ENCODE measurements around the gene MAML2. TPM values are rescaled to one million over a fixed set of nuclear protein-coding genes. Genes with fewer than 3 reads are reported as not detected.

MAML2 gene
- total RNA-seq, 1 donor from 2014 or later = 4.4 TPM

- peak; percentile 31 to 61 for DNase-seq (ENCODE audit: low read depth in 2 of 2)
Measured at GRCh38 chr11:96105197-96105895, 237.6 kb downstream of the MAML2 start.

- no peak for DNase-seq (ENCODE audit: low read depth in 2 of 2)
Measured at GRCh38 chr11:96104496-96104895, 238.5 kb downstream of the MAML2 start.

- DNase-seq (ENCODE audit: low read depth in 2 of 2) = peak in 1 of 2 donors; percentile 35
Measured at GRCh38 chr11:96103721-96104120, 239.3 kb downstream of the MAML2 start.

GRCh38 chr11:96103102-96103501 is 239.9 kb downstream of the MAML2 start:
- DNase-seq (ENCODE audit: low read depth in 2 of 2) = peak in 1 of 2 donors; percentile 37

- DNase-seq (ENCODE audit: low read depth in 2 of 2) = peak in 1 of 2 donors; percentile 53
Measured at GRCh38 chr11:96102664-96103078, 240.3 kb downstream of the MAML2 start.

GRCh38 chr11:96101146-96101545 is 241.8 kb downstream of the MAML2 start:
- DNase-seq (ENCODE audit: low read depth in 2 of 2) = no peak

GRCh38 chr11:96098511-96099241 is 244.3 kb downstream of the MAML2 start:
- DNase-seq (ENCODE audit: low read depth in 2 of 2) = no peak

- no peak for DNase-seq (ENCODE audit: low read depth in 2 of 2)
Measured at GRCh38 chr11:96097844-96098421, 245.1 kb downstream of the MAML2 start.

- DNase-seq (ENCODE audit: low read depth in 2 of 2) = no peak
Measured at GRCh38 chr11:96096360-96096759, 246.6 kb downstream of the MAML2 start.

GRCh38 chr11:96095884-96096303 is 247.1 kb downstream of the MAML2 start:
- no peak for DNase-seq (ENCODE audit: low read depth in 2 of 2)

- DNase-seq (ENCODE audit: low read depth in 2 of 2) = no peak
Measured at GRCh38 chr11:96094156-96094555, 248.8 kb downstream of the MAML2 start.

GRCh38 chr11:96092511-96092910 is 250.5 kb downstream of the MAML2 start:
- no peak for DNase-seq (ENCODE audit: low read depth in 2 of 2)

- no peak for DNase-seq (ENCODE audit: low read depth in 2 of 2)
Measured at GRCh38 chr11:96091476-96091875, 251.5 kb downstream of the MAML2 start.

- DNase-seq (ENCODE audit: low read depth in 2 of 2) = no peak
Measured at GRCh38 chr11:96090711-96091110, 252.3 kb downstream of the MAML2 start.

- DNase-seq (ENCODE audit: low read depth in 2 of 2) = no peak
Measured at GRCh38 chr11:96088914-96089313, 254.1 kb downstream of the MAML2 start.

- no peak for DNase-seq (ENCODE audit: low read depth in 2 of 2)
Measured at GRCh38 chr11:96086111-96086510, 256.9 kb downstream of the MAML2 start.

- no peak for DNase-seq (ENCODE audit: low read depth in 2 of 2)
Measured at GRCh38 chr11:96085319-96085930, 257.6 kb downstream of the MAML2 start.

- no peak for DNase-seq (ENCODE audit: low read depth in 2 of 2)
Measured at GRCh38 chr11:96084610-96085318, 258.2 kb downstream of the MAML2 start.

- no peak for DNase-seq (ENCODE audit: low read depth in 2 of 2)
Measured at GRCh38 chr11:96082936-96083335, 260.1 kb downstream of the MAML2 start.

- DNase-seq (ENCODE audit: low read depth in 2 of 2) = peak in 1 of 2 donors; percentile 52
Measured at GRCh38 chr11:96082002-96082899, 260.7 kb downstream of the MAML2 start.

Measured in dermis microvascular lymphatic vessel endothelial cell (primary cell).